ENCODE measurements around the gene PKHD1. TPM values are rescaled to one million over a fixed set of nuclear protein-coding genes. Genes with fewer than 3 reads are reported as not detected.

The PKHD1 gene
- total RNA-seq, 1 experiment from 2014 or later: 0.40 TPM

- intact Hi-C loops (cut with micrococcal nuclease): no loop called here
- Histone ChIP-seq H3K9ac (ENCODE audit: low read length) (no peak overlapping the region), H2AFZ (ENCODE audit: low read length) (0 out of 2 replicates have a peak overlapping the region, but pooled peaks have one; percentile 38), H3K27me3 (ENCODE audit: low read length) (no peaks in the 10 kb centered on the region), H3F3A (ENCODE audit: low read length, unreplicated experiment) (no peaks in the 10 kb centered on the region), H3K4me2 (ENCODE audit: low read length) (no peak overlapping the region), H3K9me2 (replicated peaks; ENCODE audit: low read length) (no peaks in the 10 kb centered on the region), H3K27ac (ENCODE audit: low read length) (no peak overlapping the region), H3K9me3 (ENCODE audit: low read length) (no peaks in the 10 kb centered on the region), H3K4me3 (ENCODE audit: low read length) (no peak overlapping the region), H3K36me3 (ENCODE audit: low read depth, low read length) (no peaks in the 10 kb centered on the region), H3K79me2 (ENCODE audit: low read length) (no peaks in the 10 kb centered on the region), H3K4me1 (ENCODE audit: insufficient read depth, low read length) (no peaks in the 10 kb centered on the region; the same call in 1 of the 2 replicates), H4K20me1 (ENCODE audit: low read length) (no peaks in the 10 kb centered on the region)
- no peak for TF ChIP-seq EZH2phosphoT487 (IDR thresholded peaks at IDR 0.05; ENCODE audit: borderline replicate concordance, low read length)
- TF ChIP-seq EZH2 (IDR thresholded peaks at IDR 0.05; ENCODE audit: low read length, unreplicated experiment): no peak
- TF ChIP-seq CTCF (conservative IDR thresholded peaks at IDR 0.05; ENCODE audit: low read depth, low read length): no peak
- POLR2A ChIA-PET (ENCODE audit: unreplicated experiment): no interaction called here
- BruUV-seq (replicated peaks): no TSS peak
- peak; percentile 45 for DNase-seq
- ATAC-seq: no peak
- CTCF ChIA-PET: no interaction called here
These were observed 21.8 kb upstream of the PKHD1 start for GRCh38 chr6:52109171-52109571.

DNA sequence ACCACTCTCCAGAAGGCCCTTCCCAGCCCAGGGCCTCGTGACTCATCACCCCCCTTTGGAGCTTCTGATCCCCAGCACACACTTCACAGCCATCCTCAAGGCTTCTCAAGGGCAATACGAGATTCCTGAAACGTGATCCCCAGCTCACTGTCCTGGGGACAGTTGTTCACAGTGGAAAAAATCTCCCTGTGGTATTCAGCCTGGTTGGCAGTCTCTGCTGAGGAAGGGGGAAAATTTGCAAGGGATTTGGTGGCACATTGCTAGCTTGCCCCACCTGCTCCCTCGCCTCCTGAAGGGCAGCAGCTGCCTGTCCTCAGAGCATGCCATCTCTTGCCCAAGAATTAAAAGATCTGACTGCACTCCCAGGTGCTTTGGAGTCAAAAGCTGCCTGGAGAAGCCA lies 20.7 kb upstream of the PKHD1 start:
- H3K9me2 ChIP-seq (replicated peaks; ENCODE audit: low read length): no peaks in the 10 kb centered on the region
- H3F3A ChIP-seq (ENCODE audit: low read length, unreplicated experiment): no peaks in the 10 kb centered on the region
- POLR2A ChIA-PET (ENCODE audit: unreplicated experiment): interaction anchor here (0.8 kb wide), 1 partner anchor 402 kb away, joined by 3 read pairs; no protein-coding TSS in a partner anchor
- no peaks in the 10 kb centered on the region for H3K9me3 ChIP-seq (ENCODE audit: low read length)
- no peak for TF ChIP-seq CTCF (conservative IDR thresholded peaks at IDR 0.05; ENCODE audit: low read depth, low read length)
- TF ChIP-seq EZH2 (IDR thresholded peaks at IDR 0.05; ENCODE audit: low read length, unreplicated experiment): no peak
- TF ChIP-seq EZH2phosphoT487 (IDR thresholded peaks at IDR 0.05; ENCODE audit: borderline replicate concordance, low read length): no peak
- no peak overlapping the region for H3K4me2 ChIP-seq (ENCODE audit: low read length)
- H3K27me3 ChIP-seq (ENCODE audit: low read length): no peaks in the 10 kb centered on the region
- no peaks in the 10 kb centered on the region; the same call in 1 of the 2 replicates for H3K4me1 ChIP-seq (ENCODE audit: insufficient read depth, low read length)
- no peaks in the 10 kb centered on the region for H3K79me2 ChIP-seq (ENCODE audit: low read length)
- no peak overlapping the region for H3K4me3 ChIP-seq (ENCODE audit: low read length)
- H3K36me3 ChIP-seq (ENCODE audit: low read depth, low read length): no peaks in the 10 kb centered on the region
- intact Hi-C loops (cut with micrococcal nuclease): no loop called here
- H2AFZ ChIP-seq (ENCODE audit: low read length): no peak overlapping the region
- BruUV-seq (replicated peaks): no TSS peak
- ATAC-seq (no peak), DNase-seq (no peak)
- no peak overlapping the region for H3K9ac ChIP-seq (ENCODE audit: low read length)
- CTCF ChIA-PET: no interaction called here
- no peak overlapping the region for H3K27ac ChIP-seq (ENCODE audit: low read length)
- H4K20me1 ChIP-seq (ENCODE audit: low read length): no peaks in the 10 kb centered on the region

GRCh38 chr6:52106994-52107393 lies 19.6 kb upstream of the PKHD1 start:
- CTCF ChIA-PET: no interaction called here
- Histone ChIP-seq H3F3A (ENCODE audit: low read length, unreplicated experiment) (no peaks in the 10 kb centered on the region), H3K4me1 (ENCODE audit: insufficient read depth, low read length) (no peaks in the 10 kb centered on the region; the same call in 1 of the 2 replicates), H3K9ac (ENCODE audit: low read length) (no peak overlapping the region), H2AFZ (ENCODE audit: low read length) (no peak overlapping the region), H3K27ac (ENCODE audit: low read length) (no peak overlapping the region), H3K27me3 (ENCODE audit: low read length) (no peaks in the 10 kb centered on the region), H3K9me3 (ENCODE audit: low read length) (no peaks in the 10 kb centered on the region), H3K4me3 (ENCODE audit: low read length) (no peak overlapping the region), H3K36me3 (ENCODE audit: low read depth, low read length) (no peaks in the 10 kb centered on the region), H3K9me2 (replicated peaks; ENCODE audit: low read length) (no peaks in the 10 kb centered on the region), H3K79me2 (ENCODE audit: low read length) (no peaks in the 10 kb centered on the region), H4K20me1 (ENCODE audit: low read length) (no peaks in the 10 kb centered on the region), H3K4me2 (ENCODE audit: low read length) (no peak overlapping the region)
- no TSS peak for BruUV-seq (replicated peaks)
- intact Hi-C loops (cut with micrococcal nuclease): no loop called here
- DNase-seq: no peak
- TF ChIP-seq CTCF (conservative IDR thresholded peaks at IDR 0.05; ENCODE audit: low read depth, low read length) (no peak), EZH2 (IDR thresholded peaks at IDR 0.05; ENCODE audit: low read length, unreplicated experiment) (no peak), EZH2phosphoT487 (IDR thresholded peaks at IDR 0.05; ENCODE audit: borderline replicate concordance, low read length) (no peak)
- ATAC-seq: no peak
- POLR2A ChIA-PET (ENCODE audit: unreplicated experiment): no interaction called here
